B cell (primary cell): Measurements from ENCODE around the gene ABCA4. TPM values are rescaled to one million over a fixed set of nuclear protein-coding genes. Genes with fewer than 3 reads are reported as not detected.

Experiments used
- ATAC-seq: fragments of 200-7000 bp; cut with Tn5 transposase; one replicate; pipeline ENCODE4 v1.10.0; 2021; ENCODE audit warnings: low read depth, mild to moderate bottlenecking, moderate number of reproducible peaks, moderate library complexity
- CTCF ChIA-PET: fragments of 350-600 bp; sonication (Branson Sonifier 250); formaldehyde crosslinking; loops from one replicate; lab custom pipeline; 2021; ENCODE audit warnings: antibody characterized with exemption, inconsistent platforms; lab: Charles Lee
- POLR2A ChIA-PET: fragments of 350-600 bp; sonication (Branson Sonifier 250); formaldehyde crosslinking; loops from one replicate; lab custom pipeline; 2021; ENCODE audit warnings: antibody characterized with exemption; lab: Charles Lee
- DNase-seq: peaks from one replicate; pipeline ENCODE4 v3.0.0; 2013
- H2AFZ ChIP-seq: 2 replicates; pipeline ENCODE4 v1.6.1; 2012; ENCODE audit warnings: mild to moderate bottlenecking, low read depth, low read length; ENCODE audit not compliant: insufficient read depth, poor library complexity, severe bottlenecking
- H3K27ac ChIP-seq, 2 donors: 1 replicate in 1 of 2; 2 replicates in 1 of 2; pipeline ENCODE4 v1.5.1; 2012 to 2013; ENCODE audit warnings: low read length in 2 of 2, mild to moderate bottlenecking in 2 of 2, moderate library complexity in 1 of 2
- H3K27me3 ChIP-seq, 4 experiments: fragments of 200-600 bp in 1 of 4; sonication (generic) in 1 of 4; replicated peaks in 1 of 4; 1 replicate in 2 of 4; 2 replicates in 2 of 4; pipeline versions ENCODE4 v1.6.1 to v1.7.0; 2013 to 2016; ENCODE audit warnings: low read length in 3 of 4, mild to moderate bottlenecking in 2 of 4, mixed read lengths in 1 of 4, moderate library complexity in 1 of 4; ENCODE audit not compliant: insufficient read depth in 4 of 4, control insufficient read depth in 3 of 4; ENCODE audit errors: control extremely low read depth in 1 of 4
- H3K36me3 ChIP-seq, 2 experiments: replicated peaks in 1 of 2; 1 replicate in 1 of 2; 2 replicates in 1 of 2; pipeline versions ENCODE4 v1.6.1 to v1.7.1; 2013; ENCODE audit warnings: low read length in 1 of 2; ENCODE audit not compliant: insufficient read depth in 2 of 2, control insufficient read depth in 1 of 2; ENCODE audit errors: control extremely low read depth in 1 of 2, extremely low read depth in 1 of 2
- H3K4me1 ChIP-seq, 2 donors: fragments of 200-600 bp in 1 of 2; sonication (generic) in 1 of 2; 1 replicate in 1 of 2; 2 replicates in 1 of 2; pipeline versions ENCODE4 v1.5.1 to v1.6.1; 2013 to 2017; ENCODE audit warnings: low read length in 2 of 2; ENCODE audit not compliant: control insufficient read depth in 2 of 2, insufficient read depth in 2 of 2
- H3K4me2 ChIP-seq: replicated peaks from 2 replicates; pipeline ENCODE3; 2012; ENCODE audit warnings: mild to moderate bottlenecking, low read depth, low read length; ENCODE audit not compliant: poor library complexity, severe bottlenecking
- H3K4me3 ChIP-seq, 5 experiments: fragments of 200-600 bp in 1 of 5; sonication (generic) in 1 of 5; 1 replicate in 3 of 5; 2 replicates in 2 of 5; pipeline versions ENCODE4 v1.5.1 to v1.7.0; 2011 to 2016; ENCODE audit warnings: low read length in 4 of 5, mild to moderate bottlenecking in 4 of 5, low read depth in 2 of 5, control low read depth in 1 of 5, moderate library complexity in 1 of 5; ENCODE audit not compliant: insufficient read depth in 1 of 5; ENCODE audit errors: control extremely low read depth in 1 of 5, extremely low read depth in 1 of 5
- H3K79me2 ChIP-seq: fragments of 200-600 bp; sonication (generic); one replicate; pipeline ENCODE4 v1.6.0; 2016; ENCODE audit warnings: low read length; ENCODE audit not compliant: control insufficient read depth, insufficient read depth
- H3K9ac ChIP-seq: fragments of 200-600 bp; sonication (generic); 2 replicates; pipeline ENCODE4 v1.6.1; 2017; ENCODE audit warnings: mild to moderate bottlenecking, low read length, moderate library complexity
- H3K9me3 ChIP-seq, 3 donors: one replicate each; pipeline versions ENCODE4 v1.6.1 to v1.7.1; 2013; ENCODE audit warnings: low read length in 2 of 3; ENCODE audit not compliant: control insufficient read depth in 2 of 3, insufficient read depth in 1 of 3; ENCODE audit errors: control extremely low read depth in 1 of 3
- H4K20me1 ChIP-seq: 2 replicates; pipeline ENCODE4 v1.6.0; 2012; ENCODE audit warnings: mild to moderate bottlenecking, low read length; ENCODE audit not compliant: insufficient read depth, control insufficient read depth, poor library complexity, severe bottlenecking
- H3K27ac Mint-ChIP-seq: one replicate; pipeline ENCODE4 v1.8.0; 2021; ENCODE audit warnings: mixed read lengths
- H3K27me3 Mint-ChIP-seq: one replicate; pipeline ENCODE4 v1.8.0; 2021; ENCODE audit warnings: mixed read lengths
- H3K4me1 Mint-ChIP-seq: one replicate; pipeline ENCODE4 v1.8.0; 2021; ENCODE audit warnings: mixed read lengths
- H3K4me3 Mint-ChIP-seq: one replicate; pipeline ENCODE4 v1.8.0; 2021; ENCODE audit warnings: mixed read lengths
- H3K9me3 Mint-ChIP-seq: one replicate; pipeline ENCODE4 v1.8.0; 2022; ENCODE audit warnings: mixed read lengths; ENCODE audit not compliant: insufficient read depth
- EZH2 ChIP-seq: IDR thresholded peaks from 2 replicates; pipeline ENCODE4 v1.6.1; 2012; ENCODE audit warnings: borderline replicate concordance, low read depth, mild to moderate bottlenecking, moderate library complexity, low read length; ENCODE audit not compliant: insufficient read depth, poor library complexity, severe bottlenecking
- WGBS: methylation state at CpG from one replicate; pipeline ENCODE4 v1.1.5; 2013; ENCODE audit warnings: missing lambda C conversion rate; ENCODE audit not compliant: insufficient coverage; 5-methylcytosine and 5-hydroxymethylcytosine counted together
- intact Hi-C: fragments of 100-400 bp; cut with micrococcal nuclease; formaldehyde crosslinking; loops from one replicate; pipeline ENCODE4 v1.10.0; 2022
- polyA plus RNA-seq: library from polyadenylated mRNA; depleted of rRNA; stranded (reverse); fragments of >200 nt; gene quantifications from 2 replicates; pipeline ENCODE4 v1.2.3, GENCODE V29; 2012
- total RNA-seq, 2 donors: library from RNA; stranded (reverse); fragments of 120-200 nt in 1 of 2; gene quantifications; 1 replicate in 1 of 2; 2 replicates in 1 of 2; pipeline versions ENCODE4 v1.2.3 to v1.2.4, GENCODE V29; 2013 to 2022
- TF ChIP-seq, protein P1 (sequence below): fragments of 200-600 bp; IDR thresholded peaks from one replicate; pipeline ENCODE4 v1.8.0; 2022; ENCODE audit warnings: antibody characterized with exemption, mild to moderate bottlenecking

ABCA4 gene
- total and polyA plus RNA-seq, 2 donors (not counting 1 experiment from before 2014, with no cell fraction given), result not detected

GRCh38 chr1:93963585-93963984, 157.4 kb downstream of the ABCA4 start:
- Histone ChIP-seq H3K27me3 (peaks cover 0 to 9% (median 0%) of the 10 kb centered on the region in 4 experiments), H3K9me3 (no peaks in the 10 kb centered on the region), H3K4me2 (no peak overlapping the region), H3K4me1 (no peaks in the 10 kb centered on the region), H4K20me1 (no peaks in the 10 kb centered on the region), H3K9ac (no peak overlapping the region), H3K79me2 (no peaks in the 10 kb centered on the region), H3K4me3 (no peak overlapping the region), H3K27ac (no peak overlapping the region), H3K36me3 (no peaks in the 10 kb centered on the region), H2AFZ (no peak overlapping the region)
- H3K4me1 Mint-ChIP-seq, result no peaks in the 10 kb centered on the region
- H3K9me3 Mint-ChIP-seq, result no peaks in the 10 kb centered on the region
- ChIA-PET CTCF (no interaction called here), POLR2A (no interaction called here)
- intact Hi-C loops, result no loop called here
- H3K27ac Mint-ChIP-seq, result no peak overlapping the region
- TF ChIP-seq, protein P1, sequence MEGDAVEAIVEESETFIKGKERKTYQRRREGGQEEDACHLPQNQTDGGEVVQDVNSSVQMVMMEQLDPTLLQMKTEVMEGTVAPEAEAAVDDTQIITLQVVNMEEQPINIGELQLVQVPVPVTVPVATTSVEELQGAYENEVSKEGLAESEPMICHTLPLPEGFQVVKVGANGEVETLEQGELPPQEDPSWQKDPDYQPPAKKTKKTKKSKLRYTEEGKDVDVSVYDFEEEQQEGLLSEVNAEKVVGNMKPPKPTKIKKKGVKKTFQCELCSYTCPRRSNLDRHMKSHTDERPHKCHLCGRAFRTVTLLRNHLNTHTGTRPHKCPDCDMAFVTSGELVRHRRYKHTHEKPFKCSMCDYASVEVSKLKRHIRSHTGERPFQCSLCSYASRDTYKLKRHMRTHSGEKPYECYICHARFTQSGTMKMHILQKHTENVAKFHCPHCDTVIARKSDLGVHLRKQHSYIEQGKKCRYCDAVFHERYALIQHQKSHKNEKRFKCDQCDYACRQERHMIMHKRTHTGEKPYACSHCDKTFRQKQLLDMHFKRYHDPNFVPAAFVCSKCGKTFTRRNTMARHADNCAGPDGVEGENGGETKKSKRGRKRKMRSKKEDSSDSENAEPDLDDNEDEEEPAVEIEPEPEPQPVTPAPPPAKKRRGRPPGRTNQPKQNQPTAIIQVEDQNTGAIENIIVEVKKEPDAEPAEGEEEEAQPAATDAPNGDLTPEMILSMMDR, result no peak
- no peak for TF ChIP-seq EZH2
- WGBS, result 85% methylated on average over 6 of the region's 9 CpGs
- no peak for ATAC-seq
- H3K4me3 Mint-ChIP-seq, result no peak overlapping the region
- DNase-seq, result no peak
- peaks cover 27% of the 10 kb centered on the region for H3K27me3 Mint-ChIP-seq

GRCh38 chr1:93961906-93962305, 159.0 kb downstream of the ABCA4 start:
- intact Hi-C loops, result no loop called here
- no peak for TF ChIP-seq EZH2
- TF ChIP-seq, protein P1, result no peak
- 86% methylated on average over 1 of the region's 3 CpGs for WGBS
- CTCF ChIA-PET, result no interaction called here
- no peaks in the 10 kb centered on the region for H4K20me1 ChIP-seq
- Mint-ChIP-seq H3K9me3 (peaks cover 4% of the 10 kb centered on the region), H3K27ac (no peak overlapping the region), H3K4me3 (no peak overlapping the region), H3K27me3 (peaks cover 31% of the 10 kb centered on the region), H3K4me1 (no peaks in the 10 kb centered on the region)
- H3K4me1 ChIP-seq, result no peaks in the 10 kb centered on the region
- DNase-seq (no peak), ATAC-seq (no peak)
- no peak overlapping the region for H3K27ac ChIP-seq
- no peaks in the 10 kb centered on the region for H3K36me3 ChIP-seq
- H3K4me2 ChIP-seq, result no peak overlapping the region
- H3K27me3 ChIP-seq, result peaks cover 0 to 6% (median 0%) of the 10 kb centered on the region in 4 experiments
- no peak overlapping the region for H3K9ac ChIP-seq
- H3K79me2 ChIP-seq, result no peaks in the 10 kb centered on the region
- POLR2A ChIA-PET, result no interaction called here
- peaks cover 0 to 7% (median 0%) of the 10 kb centered on the region in 3 donors for H3K9me3 ChIP-seq
- no peak overlapping the region for H2AFZ ChIP-seq
- H3K4me3 ChIP-seq, result no peak overlapping the region
